Panc1 (cell line): ENCODE data around the gene ADRM1. TPM values are rescaled to one million over a fixed set of nuclear protein-coding genes. Genes with fewer than 3 reads are reported as not detected.

Experiments
- ATAC-seq: fragments of 200-7000 bp; cut with Tn5 transposase; 2 replicates; pipeline ENCODE4 v1.9.1; 2020; ENCODE audit warnings: mild to moderate bottlenecking, moderate library complexity
- BruUV-seq: library from RNA; stranded (reverse); fragments of 400-500 nt; replicated peaks from 2 replicates; lab custom pipeline; 2021; lab: Mats Ljungman, UMichigan
- CTCF ChIA-PET: fragments of 300-600 bp; sonication (Branson Sonifier 250); formaldehyde crosslinking; loops from one replicate; lab custom pipeline; 2022; ENCODE audit warnings: antibody characterized with exemption; lab: Charles Lee
- POLR2A ChIA-PET: fragments of 300-600 bp; sonication (Branson Sonifier 250); formaldehyde crosslinking; loops from one replicate; lab custom pipeline; 2022; ENCODE audit warnings: antibody characterized with exemption; lab: Charles Lee
- DNase-seq: peaks from one replicate; pipeline ENCODE4 v3.0.0-alpha.2; 2010; ENCODE audit warnings: low read depth, low spot score
- H3K27ac ChIP-seq: 2 replicates; pipeline ENCODE4 v1.5.1; 2011; ENCODE audit warnings: mild to moderate bottlenecking, low read length, inconsistent platforms
- H3K27me3 ChIP-seq: fragments of 200-500 bp; sonication (Bioruptor generic); 2 replicates; pipeline ENCODE4 v1.6.0; 2014; ENCODE audit warnings: low read length, inconsistent platforms; ENCODE audit not compliant: control insufficient read depth, insufficient read depth
- H3K36me3 ChIP-seq: fragments of 200-500 bp; sonication (Bioruptor generic); 2 replicates; pipeline ENCODE4 v1.5.1; 2014; ENCODE audit warnings: inconsistent platforms, mild to moderate bottlenecking, low read length, moderate library complexity; ENCODE audit not compliant: control insufficient read depth, insufficient read depth
- H3K4me1 ChIP-seq: 2 replicates; pipeline ENCODE4 v1.5.1; 2011; ENCODE audit warnings: inconsistent platforms, mild to moderate bottlenecking, low read length, moderate library complexity; ENCODE audit not compliant: control insufficient read depth, insufficient read depth
- H3K4me3 ChIP-seq, 2 experiments: 2 replicates each; pipeline ENCODE4 v1.5.1; 2011 to 2012; ENCODE audit warnings: low read depth in 2 of 2, low read length in 2 of 2, mild to moderate bottlenecking in 2 of 2, inconsistent platforms in 1 of 2, moderate library complexity in 1 of 2
- H3K9me3 ChIP-seq: fragments of 200-500 bp; sonication (Bioruptor generic); 2 replicates; pipeline ENCODE4 v1.5.1; 2014; ENCODE audit warnings: low read depth, mild to moderate bottlenecking, inconsistent platforms, low read length, moderate library complexity; ENCODE audit not compliant: control insufficient read depth, insufficient read depth
- POLR2AphosphoS5 ChIP-seq: IDR thresholded peaks from 2 replicates; pipeline ENCODE4 v1.6.1; 2012; ENCODE audit warnings: mild to moderate bottlenecking, low read depth, low read length, moderate library complexity
- SIN3A ChIP-seq: IDR thresholded peaks from 2 replicates; pipeline ENCODE4 v1.6.1; 2012; ENCODE audit warnings: low read depth, mild to moderate bottlenecking, low read length, moderate library complexity, borderline replicate concordance; ENCODE audit not compliant: insufficient read depth
- TCF7L2 ChIP-seq: IDR thresholded peaks from 2 replicates; pipeline ENCODE4 v1.6.1; 2011; ENCODE audit warnings: mild to moderate bottlenecking, low read depth, low read length, inconsistent platforms
- in situ Hi-C: cut with HindIII; loops from 2 replicates; pipeline ENCODE4 v1.10.0; 2016; ENCODE audit warnings: low sequenced_read_pairs, low pct_unique_long_range_greater_than_20kb
- intact Hi-C: fragments of 100-400 bp; cut with micrococcal nuclease; formaldehyde crosslinking; loops from one replicate; pipeline ENCODE4 v1.10.0; 2022; ENCODE audit not compliant: unreplicated experiment
- total RNA-seq: library from RNA; stranded (reverse); gene quantifications from one replicate; pipeline ENCODE4 v1.2.1, GENCODE V29; 2021; ENCODE audit not compliant: unreplicated experiment
- TF ChIP-seq, protein P1 (sequence below), 2 experiments: IDR thresholded peaks; 2 replicates each; pipeline ENCODE4 v1.6.1; 2011 to 2012; ENCODE audit warnings: low read depth in 2 of 2, control low read depth in 1 of 2, low read length in 1 of 2, mild to moderate bottlenecking in 1 of 2, moderate library complexity in 1 of 2; ENCODE audit not compliant: insufficient read depth in 1 of 2
- TF ChIP-seq, protein P2 (sequence below): fragments of 450-650 bp; IDR thresholded peaks from 2 replicates; pipeline ENCODE4 v1.5.1; 2017; ENCODE audit warnings: mild to moderate bottlenecking

ADRM1 gene
- total RNA-seq, 1 experiment from 2014 or later = 194 TPM

DNA sequence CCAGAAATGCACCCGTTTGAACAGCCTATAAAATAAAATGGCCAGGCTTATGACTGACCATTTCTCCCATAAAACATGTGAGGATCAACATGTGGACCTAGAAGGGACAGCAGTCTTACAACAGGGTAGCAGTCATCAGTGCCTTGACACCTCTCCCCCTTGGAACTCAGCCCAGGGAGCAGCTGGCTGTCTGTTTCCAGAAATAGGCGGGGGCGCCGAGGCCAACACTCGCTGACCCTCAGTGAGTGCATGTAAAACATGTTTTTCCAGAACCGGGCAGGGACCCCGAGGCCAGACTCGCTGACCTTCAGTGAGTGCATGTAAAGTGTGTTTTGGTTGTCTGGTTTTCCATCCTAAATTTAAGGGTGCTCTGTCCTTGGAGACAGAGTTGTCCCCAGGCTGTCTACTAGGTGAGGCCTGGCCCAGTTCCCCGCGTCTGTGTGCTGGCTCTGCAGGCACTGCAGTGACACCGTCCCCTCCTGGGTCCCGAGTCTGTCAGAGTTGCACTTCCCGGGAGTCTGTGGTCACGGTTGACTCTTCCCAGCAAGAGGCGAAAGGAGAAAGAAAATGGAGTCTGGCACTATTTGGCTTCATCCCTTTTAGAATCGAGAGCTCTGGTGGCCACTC lies 19.8 kb upstream of the ADRM1 start:
- TF ChIP-seq SIN3A = no peak
- TF ChIP-seq POLR2AphosphoS5 = no peak
- TF ChIP-seq, protein P1, sequence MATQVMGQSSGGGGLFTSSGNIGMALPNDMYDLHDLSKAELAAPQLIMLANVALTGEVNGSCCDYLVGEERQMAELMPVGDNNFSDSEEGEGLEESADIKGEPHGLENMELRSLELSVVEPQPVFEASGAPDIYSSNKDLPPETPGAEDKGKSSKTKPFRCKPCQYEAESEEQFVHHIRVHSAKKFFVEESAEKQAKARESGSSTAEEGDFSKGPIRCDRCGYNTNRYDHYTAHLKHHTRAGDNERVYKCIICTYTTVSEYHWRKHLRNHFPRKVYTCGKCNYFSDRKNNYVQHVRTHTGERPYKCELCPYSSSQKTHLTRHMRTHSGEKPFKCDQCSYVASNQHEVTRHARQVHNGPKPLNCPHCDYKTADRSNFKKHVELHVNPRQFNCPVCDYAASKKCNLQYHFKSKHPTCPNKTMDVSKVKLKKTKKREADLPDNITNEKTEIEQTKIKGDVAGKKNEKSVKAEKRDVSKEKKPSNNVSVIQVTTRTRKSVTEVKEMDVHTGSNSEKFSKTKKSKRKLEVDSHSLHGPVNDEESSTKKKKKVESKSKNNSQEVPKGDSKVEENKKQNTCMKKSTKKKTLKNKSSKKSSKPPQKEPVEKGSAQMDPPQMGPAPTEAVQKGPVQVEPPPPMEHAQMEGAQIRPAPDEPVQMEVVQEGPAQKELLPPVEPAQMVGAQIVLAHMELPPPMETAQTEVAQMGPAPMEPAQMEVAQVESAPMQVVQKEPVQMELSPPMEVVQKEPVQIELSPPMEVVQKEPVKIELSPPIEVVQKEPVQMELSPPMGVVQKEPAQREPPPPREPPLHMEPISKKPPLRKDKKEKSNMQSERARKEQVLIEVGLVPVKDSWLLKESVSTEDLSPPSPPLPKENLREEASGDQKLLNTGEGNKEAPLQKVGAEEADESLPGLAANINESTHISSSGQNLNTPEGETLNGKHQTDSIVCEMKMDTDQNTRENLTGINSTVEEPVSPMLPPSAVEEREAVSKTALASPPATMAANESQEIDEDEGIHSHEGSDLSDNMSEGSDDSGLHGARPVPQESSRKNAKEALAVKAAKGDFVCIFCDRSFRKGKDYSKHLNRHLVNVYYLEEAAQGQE (IDR thresholded peaks at IDR 0.05; ENCODE audit: insufficient read depth in 1 of 2, low read depth in 2 of 2, low read length in 1 of 2) = no peak
- TF ChIP-seq TCF7L2 = no peak
- peaks cover 5% of the 10 kb centered on the region; the same call in 1 of the 2 replicates for H3K36me3 ChIP-seq
- no peaks in the 10 kb centered on the region for H3K9me3 ChIP-seq
- no peaks in the 10 kb centered on the region for H3K4me1 ChIP-seq
- intact Hi-C loops = no loop called here
- in situ Hi-C loops = no loop called here
- BruUV-seq = no TSS peak
- H3K4me3 ChIP-seq = no peak overlapping the region
- ATAC-seq (no peak), DNase-seq (no peak)
- H3K27ac ChIP-seq = no peak overlapping the region
- CTCF ChIA-PET = no interaction called here
- POLR2A ChIA-PET = no interaction called here
- no peaks in the 10 kb centered on the region for H3K27me3 ChIP-seq

DNA sequence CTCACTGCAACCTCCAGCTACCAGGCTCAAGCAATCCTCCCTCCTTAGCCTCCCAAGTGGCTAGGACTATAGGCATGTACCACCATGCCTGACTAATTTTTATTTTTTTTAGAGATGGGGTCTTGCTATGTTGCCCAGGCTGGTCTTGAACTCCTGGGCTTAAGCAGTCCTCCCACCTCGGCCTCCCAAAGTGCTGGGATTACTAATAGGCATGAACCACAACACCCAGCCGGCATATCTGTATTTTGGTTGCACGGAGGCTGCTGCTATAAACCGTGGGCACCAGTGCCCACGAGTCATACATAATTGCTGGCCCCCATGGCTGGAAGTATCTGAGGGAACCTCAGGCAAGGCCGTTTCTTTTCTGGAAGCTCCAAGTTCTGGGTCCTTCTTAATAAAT lies 18.3 kb upstream of the ADRM1 start:
- Histone ChIP-seq H3K4me3 (no peak overlapping the region), H3K36me3 (peaks cover 5% of the 10 kb centered on the region; the same call in 1 of the 2 replicates), H3K9me3 (no peaks in the 10 kb centered on the region), H3K27me3 (no peaks in the 10 kb centered on the region), H3K4me1 (no peaks in the 10 kb centered on the region), H3K27ac (no peak overlapping the region)
- POLR2A ChIA-PET = no interaction called here
- in situ Hi-C loops = no loop called here
- ATAC-seq = no peak
- no TSS peak for BruUV-seq
- TF ChIP-seq SIN3A (no peak), TCF7L2 (no peak), POLR2AphosphoS5 (no peak)
- TF ChIP-seq, protein P2, sequence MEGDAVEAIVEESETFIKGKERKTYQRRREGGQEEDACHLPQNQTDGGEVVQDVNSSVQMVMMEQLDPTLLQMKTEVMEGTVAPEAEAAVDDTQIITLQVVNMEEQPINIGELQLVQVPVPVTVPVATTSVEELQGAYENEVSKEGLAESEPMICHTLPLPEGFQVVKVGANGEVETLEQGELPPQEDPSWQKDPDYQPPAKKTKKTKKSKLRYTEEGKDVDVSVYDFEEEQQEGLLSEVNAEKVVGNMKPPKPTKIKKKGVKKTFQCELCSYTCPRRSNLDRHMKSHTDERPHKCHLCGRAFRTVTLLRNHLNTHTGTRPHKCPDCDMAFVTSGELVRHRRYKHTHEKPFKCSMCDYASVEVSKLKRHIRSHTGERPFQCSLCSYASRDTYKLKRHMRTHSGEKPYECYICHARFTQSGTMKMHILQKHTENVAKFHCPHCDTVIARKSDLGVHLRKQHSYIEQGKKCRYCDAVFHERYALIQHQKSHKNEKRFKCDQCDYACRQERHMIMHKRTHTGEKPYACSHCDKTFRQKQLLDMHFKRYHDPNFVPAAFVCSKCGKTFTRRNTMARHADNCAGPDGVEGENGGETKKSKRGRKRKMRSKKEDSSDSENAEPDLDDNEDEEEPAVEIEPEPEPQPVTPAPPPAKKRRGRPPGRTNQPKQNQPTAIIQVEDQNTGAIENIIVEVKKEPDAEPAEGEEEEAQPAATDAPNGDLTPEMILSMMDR = no peak
- TF ChIP-seq, protein P1 (IDR thresholded peaks at IDR 0.05; ENCODE audit: insufficient read depth in 1 of 2, low read depth in 2 of 2, low read length in 1 of 2) = no peak
- DNase-seq = no peak
- CTCF ChIA-PET = no interaction called here
- intact Hi-C loops = no loop called here
